ENCODE results near the gene SNU13. TPM values are rescaled to one million over a fixed set of nuclear protein-coding genes. Genes with fewer than 3 reads are reported as not detected.
"Not testable (repeated sequence)": the region's sequence is repeated elsewhere in the genome, so short reads cannot be mapped to it uniquely, and the experiment has no call there.

Gene SNU13
- polyA plus RNA-seq, 1 donor from 2014 or later = 192 TPM

- Histone ChIP-seq H3K27ac (ENCODE audit: low read length) (no peak overlapping the region), H3K9me3 (ENCODE audit: low read length) (no peaks in the 10 kb centered on the region), H2AFZ (ENCODE audit: low read depth, low read length) (no peak overlapping the region), H3K9ac (ENCODE audit: low read length) (no peak overlapping the region), H4K20me1 (ENCODE audit: insufficient read depth) (no peaks in the 10 kb centered on the region), H3K79me2 (replicated peaks; ENCODE audit: insufficient read depth, low read length) (peaks cover 2% of the 10 kb centered on the region), H3K9me2 (ENCODE audit: insufficient read depth, low read length) (no peaks in the 10 kb centered on the region), H3K36me3 (ENCODE audit: insufficient read depth, low read length) (peaks cover 6% of the 10 kb centered on the region), H3K4me2 (ENCODE audit: low read length) (no peak overlapping the region), H3K27me3 (ENCODE audit: insufficient read depth, low read depth, low read length) (no peaks in the 10 kb centered on the region), H3K4me3 (ENCODE audit: low read length) (no peak overlapping the region), H3F3A (ENCODE audit: insufficient read depth, low read length, poor library complexity, severe bottlenecking) (no peaks in the 10 kb centered on the region)
- TF ChIP-seq MXI1 (conservative IDR thresholded peaks at IDR 0.05; ENCODE audit: poor library complexity, severe bottlenecking) (no peak), EZH2 (IDR thresholded peaks at IDR 0.05; ENCODE audit: borderline replicate concordance, insufficient read depth, low read length, poor library complexity, severe bottlenecking) (no peak), POLR2AphosphoS5 (IDR thresholded peaks at IDR 0.05) (no peak), EP300 (conservative IDR thresholded peaks at IDR 0.05; ENCODE audit: poor library complexity, severe bottlenecking) (no peak), CTCF (IDR thresholded peaks at IDR 0.05; ENCODE audit: poor library complexity, severe bottlenecking) (no peak), TAF1 (IDR thresholded peaks at IDR 0.05; ENCODE audit: low read depth) (no peak), SMC3 (conservative IDR thresholded peaks at IDR 0.05; ENCODE audit: poor library complexity) (no peak), REST (IDR thresholded peaks at IDR 0.05; ENCODE audit: borderline replicate concordance) (no peak), RAD21 (conservative IDR thresholded peaks at IDR 0.05) (no peak)
Measured at GRCh38 chr22:41638748-41639147, 49.9 kb downstream of the SNU13 start.

GRCh38 chr22:41638124-41638523 lies 50.5 kb downstream of the SNU13 start:
- no peaks in the 10 kb centered on the region for H3K9me3 ChIP-seq (ENCODE audit: low read length)
- H4K20me1 ChIP-seq (ENCODE audit: insufficient read depth) = no peaks in the 10 kb centered on the region
- H3K27me3 ChIP-seq (ENCODE audit: insufficient read depth, low read depth, low read length) = no peaks in the 10 kb centered on the region
- peaks cover 2% of the 10 kb centered on the region for H3K79me2 ChIP-seq (replicated peaks; ENCODE audit: insufficient read depth, low read length)
- H3K27ac ChIP-seq (ENCODE audit: low read length) = no peak overlapping the region
- TF ChIP-seq CTCF (IDR thresholded peaks at IDR 0.05; ENCODE audit: poor library complexity, severe bottlenecking) = no peak
- no peak for TF ChIP-seq MXI1 (conservative IDR thresholded peaks at IDR 0.05; ENCODE audit: poor library complexity, severe bottlenecking)
- no peak for TF ChIP-seq EP300 (conservative IDR thresholded peaks at IDR 0.05; ENCODE audit: poor library complexity, severe bottlenecking)
- no peak for TF ChIP-seq SMC3 (conservative IDR thresholded peaks at IDR 0.05; ENCODE audit: poor library complexity)
- TF ChIP-seq RAD21 (conservative IDR thresholded peaks at IDR 0.05) = no peak
- no peak for TF ChIP-seq EZH2 (IDR thresholded peaks at IDR 0.05; ENCODE audit: borderline replicate concordance, insufficient read depth, low read length, poor library complexity, severe bottlenecking)
- TF ChIP-seq REST (IDR thresholded peaks at IDR 0.05; ENCODE audit: borderline replicate concordance) = no peak
- no peak for TF ChIP-seq POLR2AphosphoS5 (IDR thresholded peaks at IDR 0.05)
- TF ChIP-seq TAF1 (IDR thresholded peaks at IDR 0.05; ENCODE audit: low read depth) = no peak
- H3K9me2 ChIP-seq (ENCODE audit: insufficient read depth, low read length) = no peaks in the 10 kb centered on the region
- H3K36me3 ChIP-seq (ENCODE audit: insufficient read depth, low read length) = peaks cover 6% of the 10 kb centered on the region
- H3F3A ChIP-seq (ENCODE audit: insufficient read depth, low read length, poor library complexity, severe bottlenecking) = no peaks in the 10 kb centered on the region
- no peak overlapping the region for H3K4me3 ChIP-seq (ENCODE audit: low read length)
- no peak overlapping the region for H3K9ac ChIP-seq (ENCODE audit: low read length)
- H2AFZ ChIP-seq (ENCODE audit: low read depth, low read length) = no peak overlapping the region
- H3K4me2 ChIP-seq (ENCODE audit: low read length) = no peak overlapping the region

GRCh38 chr22:41637623-41638022 lies 51.0 kb downstream of the SNU13 start:
- not testable (repeated sequence) for H3K9me2 ChIP-seq (ENCODE audit: insufficient read depth, low read length); H3K4me2 ChIP-seq (ENCODE audit: low read length); H3K9ac ChIP-seq (ENCODE audit: low read length); H3K4me3 ChIP-seq (ENCODE audit: low read length); H4K20me1 ChIP-seq (ENCODE audit: insufficient read depth); H3K9me3 ChIP-seq (ENCODE audit: low read length); H2AFZ ChIP-seq (ENCODE audit: low read depth, low read length); H3K27ac ChIP-seq (ENCODE audit: low read length); H3K36me3 ChIP-seq (ENCODE audit: insufficient read depth, low read length); H3F3A ChIP-seq (ENCODE audit: insufficient read depth, low read length, poor library complexity, severe bottlenecking); H3K27me3 ChIP-seq (ENCODE audit: insufficient read depth, low read depth, low read length); H3K79me2 ChIP-seq (replicated peaks; ENCODE audit: insufficient read depth, low read length)

All from neural cell (in vitro differentiated cells).